MM.1S (cell line): ENCODE measurements around the gene ARHGAP26.

Experiments
- CTCF ChIP-seq: fragments of 300-600 bp; sonication (generic); IDR thresholded peaks from 2 replicates; pipeline ENCODE4 v1.5.1; 2016; ENCODE audit warnings: antibody characterized with exemption, low read length, mixed read lengths
- EZH2 ChIP-seq: fragments of 300-600 bp; sonication (generic); optimal IDR thresholded peaks from 2 replicates; pipeline ENCODE3; 2017; ENCODE audit warnings: low read depth, mild to moderate bottlenecking, antibody characterized with exemption, low read length, mixed read lengths
- EZH2phosphoT487 ChIP-seq: fragments of 300-600 bp; sonication (generic); IDR thresholded peaks from 2 replicates; pipeline ENCODE4 v1.6.1; 2018; ENCODE audit warnings: antibody characterized with exemption, low read length

GRCh38 chr5:143119881-143120341 is 349.7 kb downstream of the ARHGAP26 start:
- TF ChIP-seq CTCF (no peak), EZH2phosphoT487 (no peak), EZH2 (no peak)
